HCT116 (cell line): ENCODE measurements around the gene RALGPS2. TPM values are rescaled to one million over a fixed set of nuclear protein-coding genes. Genes with fewer than 3 reads are reported as not detected.

Source experiments
- ATAC-seq: fragments of 200-7000 bp; cut with Tn5 transposase; 2 replicates; pipeline ENCODE4 v1.9.1; 2020; ENCODE audit warnings: mild to moderate bottlenecking, moderate library complexity
- BruUV-seq: library from RNA; stranded (reverse); fragments of 400-500 nt; replicated peaks from 2 replicates; lab custom pipeline; 2021; lab: Mats Ljungman, UMichigan
- CTCF ChIA-PET: fragments of 300-600 bp; sonication (Branson Sonifier 250); formaldehyde crosslinking; loops from one replicate; lab custom pipeline; 2021; ENCODE audit warnings: antibody characterized with exemption; lab: Charles Lee
- POLR2A ChIA-PET: fragments of 300-600, 350-600 bp; sonication (Branson Sonifier 250); formaldehyde crosslinking; loops from one replicate; lab custom pipeline; 2021; ENCODE audit warnings: antibody characterized with exemption; lab: Charles Lee
- RAD21 ChIA-PET, 2 experiments: fragments of 300-600 bp; sonication (Branson Sonifier 250); formaldehyde crosslinking; loops; one replicate each; lab custom pipeline; 2023; ENCODE audit warnings: low total read pairs in 2 of 2; ENCODE audit not compliant: uncharacterized antibody in 2 of 2, unreplicated experiment in 2 of 2, low non-redundant PET in 1 of 2; lab: Charles Lee
- DNase-seq: peaks from one replicate; pipeline ENCODE4 v3.0.0-alpha.2; 2010; ENCODE audit warnings: low read depth, low spot score
- H2AFZ ChIP-seq: fragments of 200-600 bp; shearing (Covaris generic), sonication (generic); 2 replicates; pipeline ENCODE4 v1.6.1; 2017; ENCODE audit warnings: low read depth, mixed run types, mixed read lengths, antibody characterized with exemption, low read length; ENCODE audit not compliant: poor library complexity, severe bottlenecking
- H3K27ac ChIP-seq: 2 replicates; pipeline ENCODE4 v1.5.1; 2012; ENCODE audit warnings: low read depth, low read length
- H3K27me3 ChIP-seq: fragments of 200-600 bp; sonication (generic); 2 replicates; pipeline ENCODE4 v1.6.1; 2016; ENCODE audit warnings: mixed run types, low read length, mixed read lengths; ENCODE audit not compliant: insufficient read depth
- H3K36me3 ChIP-seq, 2 experiments: fragments of 200-500 bp in 1 of 2; fragments of 200-600 bp in 1 of 2; sonication (Bioruptor generic) in 1 of 2; sonication (generic) in 1 of 2; 2 replicates each; pipeline versions ENCODE4 v1.5.1 to v1.6.1; 2014 to 2016; ENCODE audit warnings: low read length in 2 of 2, inconsistent platforms in 1 of 2, mixed read lengths in 1 of 2, mixed run types in 1 of 2; ENCODE audit not compliant: insufficient read depth in 2 of 2, control insufficient read depth in 1 of 2
- H3K4me1 ChIP-seq, 2 experiments: fragments of 200-600 bp in 1 of 2; sonication (generic) in 1 of 2; 2 replicates each; pipeline versions ENCODE4 v1.5.1 to v1.6.1; 2012 to 2017; ENCODE audit warnings: low read length in 2 of 2, inconsistent platforms in 1 of 2, mild to moderate bottlenecking in 1 of 2, mixed read lengths in 1 of 2, mixed run types in 1 of 2, moderate library complexity in 1 of 2; ENCODE audit not compliant: insufficient read depth in 2 of 2, control insufficient read depth in 1 of 2
- H3K4me2 ChIP-seq: fragments of 200-600 bp; sonication (generic); 2 replicates; pipeline ENCODE4 v1.6.1; 2017; ENCODE audit warnings: mixed run types, low read length, mixed read lengths
- H3K4me3 ChIP-seq, 2 experiments: fragments of 200-600 bp in 1 of 2; sonication (generic) in 1 of 2; replicated peaks in 1 of 2; 2 replicates each; pipeline ENCODE4 v1.5.1; 2011 to 2016; ENCODE audit warnings: low read length in 2 of 2, control low read depth in 1 of 2, low read depth in 1 of 2, mild to moderate bottlenecking in 1 of 2, mixed read lengths in 1 of 2, mixed run types in 1 of 2
- H3K79me2 ChIP-seq: fragments of 200-600 bp; sonication (generic); 2 replicates; pipeline ENCODE4 v1.6.1; 2017; ENCODE audit warnings: mild to moderate bottlenecking, mixed run types, low read length, moderate library complexity, mixed read lengths; ENCODE audit not compliant: insufficient read depth
- H3K9ac ChIP-seq: fragments of 200-600 bp; sonication (generic); 2 replicates; pipeline ENCODE4 v1.6.1; 2016; ENCODE audit warnings: low read length, mixed read lengths
- H3K9me2 ChIP-seq: fragments of 200-600 bp; sonication (generic), shearing (Covaris generic); 2 replicates; pipeline ENCODE4 v1.6.1; 2017; ENCODE audit warnings: mixed run types, mild to moderate bottlenecking, moderate library complexity; ENCODE audit not compliant: insufficient read depth
- H3K9me3 ChIP-seq, 2 experiments: fragments of 200-500 bp in 1 of 2; fragments of 200-600 bp in 1 of 2; sonication (Bioruptor generic) in 1 of 2; sonication (generic) in 1 of 2; 2 replicates each; pipeline ENCODE4 v1.6.1; 2014 to 2017; ENCODE audit warnings: low read length in 2 of 2, mixed read lengths in 2 of 2, inconsistent platforms in 1 of 2, low read depth in 1 of 2, mild to moderate bottlenecking in 1 of 2, mixed run types in 1 of 2, moderate library complexity in 1 of 2; ENCODE audit not compliant: control insufficient read depth in 1 of 2, insufficient read depth in 1 of 2
- H4K20me1 ChIP-seq: fragments of 200-600 bp; sonication (generic), shearing (Covaris generic); 2 replicates; pipeline ENCODE4 v1.6.1; 2017; ENCODE audit warnings: mixed run types, mild to moderate bottlenecking, moderate library complexity; ENCODE audit not compliant: insufficient read depth
- CBX3 ChIP-seq: IDR thresholded peaks from 2 replicates; pipeline ENCODE4 v1.6.1; 2012; ENCODE audit warnings: low read depth
- CEBPB ChIP-seq: IDR thresholded peaks from 2 replicates; pipeline ENCODE4 v1.6.1; 2012; ENCODE audit warnings: low read depth
- EZH2 ChIP-seq: fragments of 200-600 bp; sonication (generic); IDR thresholded peaks from 2 replicates; pipeline ENCODE4 v1.6.1; 2017; ENCODE audit warnings: antibody characterized with exemption, mixed run types
- JUND ChIP-seq: IDR thresholded peaks from 2 replicates; pipeline ENCODE4 v1.6.1; 2012
- RAD21 ChIP-seq: IDR thresholded peaks from 2 replicates; pipeline ENCODE4 v1.6.1; 2012; ENCODE audit warnings: low read depth, mild to moderate bottlenecking
- SIN3A ChIP-seq: IDR thresholded peaks from 2 replicates; pipeline ENCODE4 v1.6.1; 2012; ENCODE audit warnings: low read depth
- SP1 ChIP-seq: IDR thresholded peaks from 2 replicates; pipeline ENCODE4 v1.6.1; 2012; ENCODE audit warnings: low read depth
- intact Hi-C: fragments of 100-400 bp; cut with micrococcal nuclease; formaldehyde crosslinking; loops from 2 replicates; pipeline ENCODE4 v1.10.0; 2022
- total RNA-seq: library from RNA; stranded (reverse); gene quantifications from one replicate; pipeline ENCODE4 v1.2.1, GENCODE V29; 2021; ENCODE audit not compliant: unreplicated experiment
- TF ChIP-seq, protein P1 (sequence below), 3 experiments: fragments of 200-600 bp in 1 of 3; sonication (generic) in 1 of 3; IDR thresholded peaks in 2 of 3; conservative IDR thresholded peaks in 1 of 3; 2 replicates each; pipeline ENCODE4 v1.5.1; 2012 to 2017; ENCODE audit warnings: low read depth in 2 of 3, low read length in 2 of 3, antibody characterized with exemption in 1 of 3, borderline replicate concordance in 1 of 3, control low read depth in 1 of 3, mild to moderate bottlenecking in 1 of 3, mixed read lengths in 1 of 3, mixed run types in 1 of 3, moderate library complexity in 1 of 3; ENCODE audit not compliant: insufficient read depth in 1 of 3
- TF ChIP-seq, protein P2 (sequence below): IDR thresholded peaks from 2 replicates; pipeline ENCODE4 v1.6.1; 2011; ENCODE audit warnings: mild to moderate bottlenecking, low read length, moderate library complexity; ENCODE audit not compliant: insufficient replicate concordance; ENCODE audit errors: extremely low read depth
- TF ChIP-seq, protein P3 (sequence below): IDR thresholded peaks from 2 replicates; pipeline ENCODE4 v1.6.1; 2012; ENCODE audit warnings: low read depth

Gene RALGPS2
- total RNA-seq, 1 experiment from 2014 or later, result 25.6 TPM

DNA sequence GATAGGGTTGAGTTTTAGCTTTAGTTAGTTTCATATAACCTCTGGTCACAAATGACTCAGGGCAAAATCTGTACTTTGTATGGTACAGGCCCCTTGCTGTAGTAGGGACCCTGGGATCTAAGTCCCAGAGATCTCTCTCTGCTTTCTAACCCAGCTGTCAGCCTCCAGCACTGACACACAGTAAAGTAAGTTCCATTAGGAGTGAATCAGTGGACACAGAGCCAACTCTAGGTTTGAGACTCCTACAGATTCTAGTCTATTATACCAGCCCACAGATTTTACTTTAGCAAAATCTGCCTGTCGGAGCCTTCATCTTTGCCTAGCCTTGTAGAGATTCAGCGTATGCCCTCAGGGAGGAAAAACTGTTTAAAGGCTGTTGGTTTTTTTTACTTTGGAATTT, 93.4 kb downstream of the RALGPS2 start:
- Histone ChIP-seq H2AFZ (no peak overlapping the region), H3K36me3 (no peaks in the 10 kb centered on the region), H3K27me3 (no peaks in the 10 kb centered on the region), H3K4me1 (peaks cover 0 to 7% of the 10 kb centered on the region in 2 experiments; a peak in 1 of 4 replicates), H3K79me2 (no peaks in the 10 kb centered on the region), H3K9ac (no peak overlapping the region), H4K20me1 (no peaks in the 10 kb centered on the region), H3K9me3 (no peaks in the 10 kb centered on the region), H3K9me2 (no peaks in the 10 kb centered on the region), H3K4me2 (no peak overlapping the region), H3K27ac (no peak overlapping the region), H3K4me3 (no peak overlapping the region)
- ChIA-PET CTCF (no interaction called here), POLR2A (no interaction called here), RAD21 (no interaction called here)
- intact Hi-C loops, result no loop called here
- DNase-seq (no peak), ATAC-seq (no peak)
- BruUV-seq, result no TSS peak
- TF ChIP-seq SP1 (no peak), SIN3A (no peak), CBX3 (no peak)
- TF ChIP-seq, protein P1, sequence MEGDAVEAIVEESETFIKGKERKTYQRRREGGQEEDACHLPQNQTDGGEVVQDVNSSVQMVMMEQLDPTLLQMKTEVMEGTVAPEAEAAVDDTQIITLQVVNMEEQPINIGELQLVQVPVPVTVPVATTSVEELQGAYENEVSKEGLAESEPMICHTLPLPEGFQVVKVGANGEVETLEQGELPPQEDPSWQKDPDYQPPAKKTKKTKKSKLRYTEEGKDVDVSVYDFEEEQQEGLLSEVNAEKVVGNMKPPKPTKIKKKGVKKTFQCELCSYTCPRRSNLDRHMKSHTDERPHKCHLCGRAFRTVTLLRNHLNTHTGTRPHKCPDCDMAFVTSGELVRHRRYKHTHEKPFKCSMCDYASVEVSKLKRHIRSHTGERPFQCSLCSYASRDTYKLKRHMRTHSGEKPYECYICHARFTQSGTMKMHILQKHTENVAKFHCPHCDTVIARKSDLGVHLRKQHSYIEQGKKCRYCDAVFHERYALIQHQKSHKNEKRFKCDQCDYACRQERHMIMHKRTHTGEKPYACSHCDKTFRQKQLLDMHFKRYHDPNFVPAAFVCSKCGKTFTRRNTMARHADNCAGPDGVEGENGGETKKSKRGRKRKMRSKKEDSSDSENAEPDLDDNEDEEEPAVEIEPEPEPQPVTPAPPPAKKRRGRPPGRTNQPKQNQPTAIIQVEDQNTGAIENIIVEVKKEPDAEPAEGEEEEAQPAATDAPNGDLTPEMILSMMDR (IDR thresholded peaks at IDR 0.05 in 2 of 3, conservative IDR thresholded peaks at IDR 0.05 in 1 of 3; ENCODE audit: borderline replicate concordance in 1 of 3, insufficient read depth in 1 of 3, low read depth in 2 of 3, low read length in 2 of 3), result no peak

DNA sequence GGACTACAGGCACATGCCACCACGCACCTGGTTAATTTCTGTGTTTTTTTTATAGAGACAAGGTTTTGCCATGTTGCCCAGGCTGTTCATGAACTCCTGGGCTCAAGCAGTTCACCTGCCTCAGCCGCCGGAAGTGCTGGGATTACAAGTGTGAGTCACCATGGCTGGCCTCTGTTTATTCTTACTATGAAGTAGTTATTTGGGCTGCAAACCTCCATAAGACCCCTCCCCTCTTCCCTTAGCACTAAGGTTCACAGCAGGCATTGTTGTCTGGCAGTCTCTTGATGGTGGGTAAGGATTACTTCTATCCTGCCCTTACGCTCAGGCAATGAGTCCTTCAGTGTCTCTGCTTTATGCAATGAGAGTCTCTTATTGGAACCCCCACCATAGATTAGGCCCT, 94.1 kb downstream of the RALGPS2 start:
- intact Hi-C loops, result no loop called here
- TF ChIP-seq, protein P2, sequence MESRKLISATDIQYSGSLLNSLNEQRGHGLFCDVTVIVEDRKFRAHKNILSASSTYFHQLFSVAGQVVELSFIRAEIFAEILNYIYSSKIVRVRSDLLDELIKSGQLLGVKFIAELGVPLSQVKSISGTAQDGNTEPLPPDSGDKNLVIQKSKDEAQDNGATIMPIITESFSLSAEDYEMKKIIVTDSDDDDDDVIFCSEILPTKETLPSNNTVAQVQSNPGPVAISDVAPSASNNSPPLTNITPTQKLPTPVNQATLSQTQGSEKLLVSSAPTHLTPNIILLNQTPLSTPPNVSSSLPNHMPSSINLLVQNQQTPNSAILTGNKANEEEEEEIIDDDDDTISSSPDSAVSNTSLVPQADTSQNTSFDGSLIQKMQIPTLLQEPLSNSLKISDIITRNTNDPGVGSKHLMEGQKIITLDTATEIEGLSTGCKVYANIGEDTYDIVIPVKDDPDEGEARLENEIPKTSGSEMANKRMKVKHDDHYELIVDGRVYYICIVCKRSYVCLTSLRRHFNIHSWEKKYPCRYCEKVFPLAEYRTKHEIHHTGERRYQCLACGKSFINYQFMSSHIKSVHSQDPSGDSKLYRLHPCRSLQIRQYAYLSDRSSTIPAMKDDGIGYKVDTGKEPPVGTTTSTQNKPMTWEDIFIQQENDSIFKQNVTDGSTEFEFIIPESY, result no peak
- TF ChIP-seq CEBPB (no peak), RAD21 (no peak), JUND (no peak), EZH2 (no peak)
- TF ChIP-seq, protein P3, sequence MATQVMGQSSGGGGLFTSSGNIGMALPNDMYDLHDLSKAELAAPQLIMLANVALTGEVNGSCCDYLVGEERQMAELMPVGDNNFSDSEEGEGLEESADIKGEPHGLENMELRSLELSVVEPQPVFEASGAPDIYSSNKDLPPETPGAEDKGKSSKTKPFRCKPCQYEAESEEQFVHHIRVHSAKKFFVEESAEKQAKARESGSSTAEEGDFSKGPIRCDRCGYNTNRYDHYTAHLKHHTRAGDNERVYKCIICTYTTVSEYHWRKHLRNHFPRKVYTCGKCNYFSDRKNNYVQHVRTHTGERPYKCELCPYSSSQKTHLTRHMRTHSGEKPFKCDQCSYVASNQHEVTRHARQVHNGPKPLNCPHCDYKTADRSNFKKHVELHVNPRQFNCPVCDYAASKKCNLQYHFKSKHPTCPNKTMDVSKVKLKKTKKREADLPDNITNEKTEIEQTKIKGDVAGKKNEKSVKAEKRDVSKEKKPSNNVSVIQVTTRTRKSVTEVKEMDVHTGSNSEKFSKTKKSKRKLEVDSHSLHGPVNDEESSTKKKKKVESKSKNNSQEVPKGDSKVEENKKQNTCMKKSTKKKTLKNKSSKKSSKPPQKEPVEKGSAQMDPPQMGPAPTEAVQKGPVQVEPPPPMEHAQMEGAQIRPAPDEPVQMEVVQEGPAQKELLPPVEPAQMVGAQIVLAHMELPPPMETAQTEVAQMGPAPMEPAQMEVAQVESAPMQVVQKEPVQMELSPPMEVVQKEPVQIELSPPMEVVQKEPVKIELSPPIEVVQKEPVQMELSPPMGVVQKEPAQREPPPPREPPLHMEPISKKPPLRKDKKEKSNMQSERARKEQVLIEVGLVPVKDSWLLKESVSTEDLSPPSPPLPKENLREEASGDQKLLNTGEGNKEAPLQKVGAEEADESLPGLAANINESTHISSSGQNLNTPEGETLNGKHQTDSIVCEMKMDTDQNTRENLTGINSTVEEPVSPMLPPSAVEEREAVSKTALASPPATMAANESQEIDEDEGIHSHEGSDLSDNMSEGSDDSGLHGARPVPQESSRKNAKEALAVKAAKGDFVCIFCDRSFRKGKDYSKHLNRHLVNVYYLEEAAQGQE, result no peak
- TF ChIP-seq, protein P1 (IDR thresholded peaks at IDR 0.05 in 2 of 3, conservative IDR thresholded peaks at IDR 0.05 in 1 of 3; ENCODE audit: borderline replicate concordance in 1 of 3, insufficient read depth in 1 of 3, low read depth in 2 of 3, low read length in 2 of 3), result no peak

More for the DNA sequence above, 94.1 kb downstream of the RALGPS2 start:
- DNase-seq (no peak), ATAC-seq (no peak)
- H3K4me1 ChIP-seq, result peaks cover 0 to 7% of the 10 kb centered on the region in 2 experiments; a peak in 1 of 4 replicates
- H3K4me3 ChIP-seq, result no peak overlapping the region
- H3K27me3 ChIP-seq, result no peaks in the 10 kb centered on the region
- H3K9me3 ChIP-seq, result no peaks in the 10 kb centered on the region
- CTCF ChIA-PET, result no interaction called here
- POLR2A ChIA-PET, result no interaction called here
- H3K9me2 ChIP-seq, result no peaks in the 10 kb centered on the region
- BruUV-seq, result no TSS peak
- no peak overlapping the region for H3K9ac ChIP-seq
- no peak overlapping the region for H3K27ac ChIP-seq
- no peaks in the 10 kb centered on the region for H3K79me2 ChIP-seq
- RAD21 ChIA-PET, result no interaction called here
- H3K4me2 ChIP-seq, result no peak overlapping the region
- H3K36me3 ChIP-seq, result no peaks in the 10 kb centered on the region
- H4K20me1 ChIP-seq, result no peaks in the 10 kb centered on the region
- H2AFZ ChIP-seq, result no peak overlapping the region
